NCI-H2227 (cell line): Measurements from ENCODE around the gene RNF6.
"Not testable (repeated sequence)": the region's sequence is repeated elsewhere in the genome, so short reads cannot be mapped to it uniquely, and the experiment has no call there.

Experiments
- DNase-seq: peaks from one replicate; lab custom pipeline; 2025; ENCODE audit not compliant: unreplicated experiment; lab: John Stamatoyannopoulos, UW

The RNF6 gene

DNA sequence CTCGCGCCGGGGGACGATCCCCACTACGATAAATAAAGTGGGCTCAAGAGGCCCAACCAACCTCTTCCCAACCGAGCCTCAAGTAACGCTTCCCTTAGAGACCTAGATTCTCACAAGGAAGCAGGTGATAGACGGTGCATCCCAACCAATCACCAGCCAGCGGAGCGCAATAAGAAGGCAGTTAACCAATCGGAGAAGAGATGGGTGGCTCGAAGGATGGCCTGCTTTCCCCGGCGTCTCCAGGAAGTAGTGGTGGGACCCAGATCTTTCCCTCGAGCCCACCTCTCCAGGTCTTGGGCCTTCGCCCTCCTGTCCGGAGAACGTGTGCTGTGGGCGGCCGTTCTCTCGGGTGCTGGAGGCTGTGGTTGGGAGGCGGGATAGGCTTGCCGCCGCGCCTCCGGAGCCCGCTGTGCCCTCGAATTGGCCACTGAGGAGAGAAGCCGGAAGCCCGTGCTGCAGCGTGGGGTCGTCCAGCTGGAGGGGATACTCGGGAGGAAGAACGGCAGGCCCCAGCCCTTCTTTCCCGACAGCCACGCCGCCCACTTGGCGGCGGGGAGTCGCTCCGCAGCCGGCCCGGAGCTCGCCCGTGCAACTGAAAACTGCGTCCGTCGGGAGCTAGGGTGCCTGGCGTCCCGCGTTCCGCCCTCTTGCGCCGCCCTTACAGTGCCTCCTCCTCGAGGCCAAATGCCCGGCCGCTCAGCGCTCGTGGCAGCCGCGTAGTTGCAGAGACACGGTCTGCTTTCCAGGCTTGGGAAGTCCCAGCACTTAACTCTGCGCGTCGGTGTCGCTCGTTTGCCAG lies at the start of gene RNF6:
TSS of gene RNF6 (minus strand) at position 594 of the 799 bp plus-strand sequence. CDS start 2,665 bp downstream, outside the sequence.
- DNase-seq: peak; percentile 95

DNA sequence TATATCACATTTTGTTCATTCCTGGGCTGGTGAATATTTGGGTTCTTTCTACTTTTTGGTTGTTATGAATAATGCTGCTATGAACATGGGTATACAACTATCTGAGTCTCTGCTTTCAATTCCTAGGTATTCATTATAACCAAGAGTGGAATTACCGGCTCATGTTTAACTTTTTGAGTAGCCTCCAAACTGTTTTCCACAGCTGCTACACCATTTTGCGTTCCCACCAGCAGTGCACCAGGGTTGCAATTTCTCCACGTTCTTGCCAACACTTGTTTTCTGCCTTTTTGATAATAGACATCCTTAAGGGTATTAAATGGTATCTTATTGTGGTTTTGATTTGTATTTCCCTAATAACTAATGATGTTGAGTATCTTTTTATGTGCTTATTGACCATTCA lies 48.6 kb upstream of the RNF6 start:
- DNase-seq: no peak

DNA sequence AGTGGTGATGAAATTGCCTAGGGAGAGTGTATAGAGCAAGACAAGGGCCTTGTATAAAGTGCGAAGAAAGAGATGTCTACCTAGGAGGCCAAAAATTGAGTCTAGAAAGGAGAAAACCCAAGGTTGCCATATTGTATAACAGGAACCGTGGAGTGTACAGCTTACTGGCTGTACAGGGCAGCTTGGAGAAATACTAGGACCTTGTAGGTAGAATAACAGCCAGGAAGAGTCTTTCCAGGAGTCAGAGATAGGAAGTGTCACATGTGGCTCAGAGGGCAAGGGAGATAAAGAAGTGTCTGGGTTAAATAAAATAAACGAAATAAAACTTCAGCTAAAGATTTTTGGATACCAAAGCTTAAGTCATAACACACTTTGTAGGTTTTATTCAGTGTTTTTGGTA lies 44.2 kb upstream of the RNF6 start:
- no peak for DNase-seq

DNA sequence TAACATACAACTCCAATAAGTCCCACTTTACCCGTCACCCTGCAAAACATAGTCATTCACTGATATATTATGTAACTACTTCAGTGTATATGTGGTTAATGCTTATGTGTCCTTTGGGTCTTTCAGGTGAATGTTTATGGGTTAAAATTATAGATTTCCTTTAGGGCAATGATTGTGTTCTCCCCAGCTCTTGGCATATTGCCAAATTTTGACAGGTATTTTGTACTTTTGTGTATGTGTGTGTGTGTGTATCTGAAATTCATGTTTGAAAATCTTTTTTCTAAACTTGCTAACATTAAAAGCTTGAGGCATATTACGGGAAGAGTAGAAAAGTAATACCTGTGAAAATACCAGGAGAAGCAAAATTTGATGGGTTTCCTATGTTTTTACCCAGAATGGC lies 40.0 kb upstream of the RNF6 start:
- DNase-seq: peak; percentile 15

DNA sequence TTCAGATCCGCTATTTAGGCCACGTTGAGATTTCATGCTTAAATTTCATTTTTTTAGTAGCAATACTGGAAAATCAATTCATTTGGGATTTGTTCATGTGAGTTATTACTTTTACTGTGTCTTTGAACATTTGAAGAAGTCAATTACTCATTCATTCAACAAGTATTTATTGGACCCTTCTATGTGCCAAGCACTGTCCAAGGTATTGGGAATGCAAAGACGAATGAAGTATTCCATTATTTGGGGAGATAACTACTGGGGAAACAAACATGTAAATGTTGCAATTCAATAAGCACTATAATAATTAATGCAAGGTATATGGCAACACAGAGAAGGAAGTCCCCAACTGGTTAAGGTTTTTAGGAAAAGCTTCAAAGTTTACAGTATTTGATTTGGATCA lies 37.5 kb upstream of the RNF6 start:
- DNase-seq: no peak

DNA sequence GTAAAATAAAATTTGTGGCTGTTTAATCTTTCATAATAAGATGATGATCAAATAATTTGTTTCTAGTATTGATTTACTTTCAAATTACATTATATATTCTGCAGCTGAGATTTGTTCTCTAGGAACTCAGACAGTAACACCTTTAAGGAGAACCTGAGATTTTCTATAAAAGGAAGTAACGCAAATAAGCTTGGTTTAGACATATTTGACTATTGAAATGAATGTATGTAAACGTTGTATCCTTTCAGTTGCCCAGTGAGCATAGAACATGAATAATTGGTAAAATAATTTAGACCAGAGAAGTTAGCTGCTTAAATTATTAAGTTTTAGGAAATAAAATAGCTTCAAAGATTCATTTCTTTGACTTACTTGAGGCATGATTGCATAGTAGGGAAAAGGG lies 34.9 kb upstream of the RNF6 start:
- no peak for DNase-seq

DNA sequence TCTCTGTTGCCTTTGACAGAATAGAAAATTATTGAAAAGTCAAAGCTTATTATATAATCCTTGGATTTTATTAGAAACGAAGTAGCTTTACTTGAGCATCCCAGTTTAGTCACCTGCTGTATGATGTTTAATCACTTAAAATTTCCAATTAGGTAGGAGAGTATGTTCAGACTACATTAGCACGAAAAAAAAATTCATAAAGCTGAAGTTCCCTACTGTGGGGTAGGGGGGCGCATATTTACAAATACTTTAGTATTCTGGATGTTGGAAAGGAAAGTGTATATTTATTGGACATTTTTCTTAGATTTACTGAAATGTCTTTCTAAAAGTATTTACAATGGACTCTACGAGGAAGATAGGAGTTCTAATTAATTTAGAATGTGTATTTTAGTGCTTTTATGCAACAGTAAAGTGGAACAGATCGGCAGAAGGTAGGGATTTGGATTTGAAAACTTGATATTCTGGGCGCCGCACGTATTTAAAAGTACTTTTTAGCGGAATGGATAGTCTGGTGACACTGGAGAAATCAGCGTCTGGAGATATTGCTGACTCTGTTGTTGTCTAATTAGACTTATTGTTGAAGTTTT lies 33.7 kb upstream of the RNF6 start:
- DNase-seq: no peak

DNA sequence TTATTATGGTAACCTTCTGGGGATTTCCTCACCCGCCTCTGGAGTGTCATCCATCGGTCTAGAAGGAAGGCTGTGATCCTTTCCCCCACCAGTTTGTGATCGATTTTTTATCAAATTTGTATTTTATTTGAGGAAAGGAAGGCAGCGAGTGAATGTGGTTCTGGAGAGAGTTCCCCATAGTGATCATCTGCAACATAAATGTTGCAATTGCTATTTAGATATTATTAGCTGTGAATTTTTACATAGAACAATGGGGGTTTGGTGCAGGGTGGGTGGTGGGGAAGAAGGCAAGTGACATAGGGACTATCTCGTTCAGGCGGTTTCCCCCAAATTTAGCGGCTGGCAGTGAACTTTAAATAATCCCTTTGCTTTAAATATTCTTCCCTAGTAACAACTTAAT lies 33.0 kb upstream of the RNF6 start:
- no peak for DNase-seq

DNA sequence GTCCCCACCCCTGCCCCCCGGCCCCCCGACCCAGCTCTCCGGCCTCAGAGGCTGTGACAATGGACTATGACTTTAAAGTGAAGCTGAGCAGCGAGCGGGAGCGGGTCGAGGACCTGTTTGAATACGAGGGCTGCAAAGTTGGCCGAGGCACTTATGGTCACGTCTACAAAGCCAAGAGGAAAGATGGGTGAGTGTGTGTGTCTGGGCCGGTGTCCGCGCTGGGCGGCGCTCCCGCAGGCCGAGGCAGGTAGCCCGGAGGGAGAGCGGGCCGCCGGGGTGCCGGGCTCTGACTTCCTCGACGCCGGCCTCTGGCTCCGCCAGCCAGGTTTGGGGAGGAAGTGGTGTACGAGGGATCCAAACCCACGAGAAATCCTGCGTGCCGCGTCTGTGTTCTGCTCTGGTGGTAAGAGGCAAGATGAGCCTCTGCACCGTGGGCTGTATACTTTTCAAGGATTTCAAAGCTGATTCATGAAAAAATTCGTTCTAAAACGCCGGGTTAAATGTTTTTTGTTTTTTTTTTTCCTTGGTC lies 32.5 kb upstream of the RNF6 start:
- peak; percentile 33 for DNase-seq

DNA sequence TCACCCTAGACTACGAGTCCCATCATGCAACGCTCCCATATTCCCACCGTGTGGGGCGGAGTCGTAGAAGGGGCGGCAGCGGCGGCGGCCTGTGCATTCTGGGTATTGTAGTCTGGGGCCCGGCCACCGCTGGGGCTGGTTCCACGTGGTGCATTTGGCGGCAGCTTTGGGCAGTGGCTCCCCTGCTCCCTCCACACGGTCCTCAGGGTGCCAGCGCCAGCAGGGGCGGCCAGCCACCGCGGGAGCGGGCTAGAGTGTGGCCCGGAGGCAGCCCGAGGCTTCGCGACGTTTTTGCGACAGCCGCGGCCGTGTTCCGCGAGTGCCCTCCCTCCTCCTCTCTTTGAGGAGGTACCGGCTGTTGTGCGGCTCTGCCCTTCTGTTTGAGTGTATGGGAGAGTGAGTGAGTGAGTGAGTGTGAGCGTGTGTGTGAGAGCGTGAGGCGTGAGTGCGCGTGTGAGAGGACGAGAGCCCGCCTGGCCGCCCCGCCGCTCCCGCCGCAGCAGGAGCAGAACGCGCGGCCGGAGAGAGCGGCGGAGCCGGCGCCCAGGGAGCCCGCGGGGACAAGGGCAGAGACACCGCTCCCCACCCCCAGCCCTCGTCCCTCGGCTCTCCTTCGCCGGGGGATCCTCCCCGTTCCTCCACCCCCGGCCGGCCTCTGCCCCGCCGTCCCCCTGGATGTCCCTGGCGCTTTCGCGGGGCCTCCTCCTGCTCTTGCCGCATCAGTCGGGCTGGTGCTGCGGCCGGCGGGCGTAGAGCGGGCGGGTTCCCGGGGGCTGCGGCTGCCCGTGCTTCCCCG lies 31.9 kb upstream of the RNF6 start, which contains the start of gene CDK8:
TSS of gene CDK8 (plus strand) at position 343 of the 796 bp plus-strand sequence. CDS start 513 bp downstream, outside the sequence.
- DNase-seq: peak; percentile 92

DNA sequence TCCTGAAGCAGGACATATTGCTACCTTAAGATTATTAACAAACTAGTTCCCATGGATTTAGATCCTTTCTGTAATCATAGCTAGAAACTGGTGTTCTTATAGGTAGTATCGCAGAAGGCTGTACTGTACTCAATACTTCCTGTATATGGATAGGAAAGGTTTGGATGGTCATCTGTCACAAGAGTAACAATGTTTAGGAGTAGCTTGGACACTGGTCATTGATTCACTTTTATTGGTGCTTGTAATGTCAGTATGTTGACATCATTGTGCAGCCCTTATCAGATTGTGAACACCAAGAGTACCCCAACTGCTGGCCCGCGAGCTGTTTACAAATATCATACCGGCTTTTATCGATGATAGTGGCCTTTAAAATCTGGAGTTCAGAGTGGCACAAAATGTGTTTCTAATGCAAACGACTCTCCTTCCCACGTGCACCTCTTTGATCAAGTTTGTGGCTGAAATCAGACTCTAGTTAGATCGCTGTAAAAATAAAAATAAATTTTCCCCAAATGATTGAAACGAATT lies 31.2 kb upstream of the RNF6 start:
- DNase-seq: no peak

DNA sequence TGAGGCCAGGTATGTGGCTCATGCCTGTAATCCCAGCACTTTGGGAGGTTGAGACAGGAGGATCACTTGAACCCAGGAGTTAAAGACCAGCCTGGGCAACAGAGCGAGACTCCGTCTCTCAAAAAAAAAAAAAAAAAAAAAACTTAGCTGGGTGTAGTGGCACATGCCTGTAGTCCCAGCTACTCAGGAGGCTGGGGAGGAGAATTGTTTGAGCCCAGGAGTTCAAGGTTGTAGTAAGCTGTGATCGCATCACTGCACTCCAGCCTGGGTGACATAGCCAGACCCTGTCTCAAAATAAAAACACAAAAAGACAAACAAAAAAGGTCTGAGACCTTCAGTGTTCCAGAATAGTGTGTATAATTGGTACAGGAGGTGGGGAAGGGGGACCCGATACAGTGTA lies 29.9 kb upstream of the RNF6 start:
- not testable (repeated sequence) for DNase-seq

DNA sequence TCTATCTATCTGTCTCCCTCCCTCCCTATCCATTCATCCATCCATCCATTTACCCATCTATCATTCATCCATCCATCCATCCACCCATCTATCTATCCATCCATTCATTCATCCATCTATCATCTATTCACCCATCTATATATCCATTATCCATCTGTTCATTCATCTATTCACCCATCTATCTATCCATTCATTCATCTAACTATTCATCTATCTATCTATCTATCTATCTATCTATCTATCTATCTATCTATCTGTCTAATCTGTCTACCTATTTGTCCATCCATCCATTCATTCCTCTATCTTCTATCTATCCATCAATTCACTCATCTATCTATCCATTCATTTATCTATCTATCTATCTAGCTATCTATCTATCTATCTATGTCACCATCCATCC lies 27.4 kb upstream of the RNF6 start:
- no peak for DNase-seq

DNA sequence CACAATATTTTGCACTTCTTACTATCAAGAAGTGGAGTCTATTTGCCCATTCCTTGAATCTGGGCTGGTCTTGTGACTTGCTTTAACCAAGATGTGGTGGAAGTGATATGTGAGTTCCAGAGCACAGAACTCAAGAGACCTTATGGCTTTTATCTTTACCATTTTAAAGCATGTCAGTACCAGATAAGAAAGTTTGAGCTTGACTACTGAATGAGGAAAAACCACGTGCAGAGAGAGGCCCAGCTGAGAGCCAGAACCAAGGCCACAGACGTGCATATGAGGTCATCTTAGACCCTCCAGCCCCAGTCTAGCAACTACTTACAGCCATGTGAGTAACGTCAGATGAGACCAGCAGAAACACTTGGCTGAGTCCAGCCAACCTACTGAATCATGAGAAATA lies 25.5 kb upstream of the RNF6 start:
- no peak for DNase-seq

DNA sequence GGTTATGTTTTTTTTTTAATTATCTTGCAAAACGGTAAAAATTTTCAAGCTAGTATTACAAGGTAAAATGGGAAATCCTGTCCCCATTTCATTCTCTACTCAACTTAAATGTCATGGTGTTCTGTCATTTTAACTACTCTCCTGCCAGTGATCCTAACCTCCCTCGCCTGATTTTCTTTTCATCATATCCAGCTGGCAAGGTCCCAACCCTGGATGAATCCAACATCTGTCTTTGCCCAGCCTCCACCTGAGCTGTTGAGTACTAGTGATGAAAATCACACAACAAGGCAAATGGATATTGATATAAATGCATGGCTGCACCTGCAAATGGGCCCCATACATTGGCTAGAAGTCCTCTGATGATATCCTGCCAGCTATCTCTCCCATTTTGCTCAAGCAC lies 24.9 kb upstream of the RNF6 start:
- no peak for DNase-seq

DNA sequence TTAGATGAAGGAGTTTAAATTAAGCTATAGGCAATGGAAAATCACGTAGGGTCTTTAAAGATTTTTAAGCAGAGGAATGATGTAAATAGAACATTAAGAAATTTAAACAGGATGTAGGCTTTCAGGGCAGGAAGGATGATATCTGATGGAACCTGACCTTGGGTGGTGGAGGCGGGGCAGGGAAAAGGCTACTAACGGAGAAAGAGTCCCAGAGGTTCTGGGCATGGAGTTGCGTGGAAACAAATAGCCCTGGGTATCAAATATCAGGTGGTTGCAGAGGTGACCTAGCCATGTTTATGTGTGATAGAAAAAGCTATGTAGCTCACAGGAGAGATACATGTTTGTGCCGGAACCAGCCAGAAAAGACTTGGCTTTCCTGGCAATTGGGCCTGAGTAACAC lies 24.0 kb upstream of the RNF6 start:
- DNase-seq: no peak

DNA sequence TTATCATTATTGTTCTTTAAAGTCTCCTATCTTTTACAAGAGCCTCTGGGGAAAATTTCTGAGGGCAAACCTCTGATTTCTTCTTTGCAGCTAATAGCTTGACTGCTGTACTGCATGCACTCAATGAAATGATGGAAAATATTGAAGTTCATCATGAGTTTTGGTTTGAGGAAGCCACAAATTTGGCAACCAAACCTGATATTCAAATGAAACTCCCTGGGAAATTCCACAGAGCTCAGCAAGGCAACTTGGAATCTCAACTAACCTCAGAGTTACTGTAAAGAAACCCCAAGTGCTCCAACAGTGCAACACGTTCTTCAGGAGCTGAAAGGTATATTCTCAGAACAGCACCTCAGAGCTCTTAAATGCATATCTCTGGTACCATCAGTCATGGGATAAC lies 14.2 kb upstream of the RNF6 start:
- DNase-seq: no peak

DNA sequence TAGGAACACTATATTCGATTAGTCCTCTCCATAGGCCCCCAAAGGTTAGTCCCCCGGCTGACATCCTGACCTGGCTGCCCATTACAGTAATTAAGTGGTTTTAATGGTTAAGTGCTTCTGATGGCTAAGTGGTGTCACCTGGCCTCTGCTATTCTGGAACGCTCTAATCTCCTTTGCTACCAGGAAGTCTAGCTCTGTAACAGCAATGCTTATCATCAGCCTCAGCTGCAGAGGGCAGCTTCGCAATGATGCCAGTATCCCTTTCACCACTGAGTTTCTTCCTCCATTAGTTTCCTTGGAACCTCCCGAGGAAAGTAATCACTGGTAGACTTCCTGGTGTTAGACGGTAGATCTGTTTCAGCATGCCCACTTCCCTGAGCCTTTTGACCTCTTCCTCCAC lies 8.6 kb upstream of the RNF6 start:
- DNase-seq: no peak

DNA sequence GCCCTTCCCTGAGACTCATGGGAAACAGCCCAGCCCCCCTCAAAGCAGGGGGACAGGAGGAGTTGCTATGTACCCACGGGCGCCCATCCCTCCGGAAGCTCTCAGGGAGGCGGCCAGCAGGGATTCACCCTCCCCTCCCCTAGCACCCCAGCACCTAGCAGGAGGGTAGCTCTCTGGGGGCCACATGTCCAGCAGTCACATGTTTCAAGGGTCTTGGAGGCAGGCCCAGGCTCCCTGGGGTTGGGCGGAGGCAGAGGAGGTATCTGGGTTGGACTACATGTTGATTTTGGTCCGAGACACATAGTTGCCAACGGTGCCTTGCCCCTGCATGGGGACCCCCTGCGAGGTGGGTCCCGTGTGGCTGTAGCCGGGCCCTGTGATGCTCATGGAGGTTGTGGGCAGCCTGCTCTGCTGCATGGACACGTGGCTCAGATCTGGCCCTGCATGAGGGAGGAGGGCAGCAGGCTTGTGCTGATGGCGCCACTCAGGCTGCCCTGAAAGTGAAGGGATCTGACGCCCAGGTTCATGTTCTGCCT lies 7.0 kb upstream of the RNF6 start:
- no peak for DNase-seq

DNA sequence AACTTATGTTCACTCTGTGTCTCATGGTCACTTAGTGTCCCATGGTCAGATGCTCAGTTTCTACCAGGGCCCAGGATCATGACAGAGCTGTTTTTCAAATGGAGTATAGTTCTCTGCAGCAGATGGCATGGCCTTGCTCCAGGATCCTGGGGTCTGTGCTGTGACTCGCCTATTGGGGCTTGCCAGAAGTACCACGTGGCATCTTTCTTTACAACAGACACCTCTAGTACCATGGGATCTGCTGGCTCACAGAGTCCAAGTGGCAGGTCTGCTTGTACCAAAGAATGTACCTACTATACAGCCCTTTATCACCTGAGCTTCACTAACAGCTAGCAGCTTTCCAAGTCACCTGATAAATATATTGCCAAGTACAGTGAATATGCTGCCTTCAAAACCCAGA lies 6.0 kb upstream of the RNF6 start:
- no peak for DNase-seq
